ENCODE data around the gene TMCC1.

GRCh38 chr3:129913618-129914017 is 20.1 kb upstream of the TMCC1 start:
- no peak for TF ChIP-seq CTCF (IDR thresholded peaks at IDR 0.05)
- TF ChIP-seq POLR2A (IDR thresholded peaks at IDR 0.05), result no peak
